Fibroblast of pulmonary artery (primary cell): ENCODE data around the gene DLG3.

Experiments used
- DNase-seq: peaks from one replicate; pipeline ENCODE4 v3.0.0-alpha.2; 2010; ENCODE audit warnings: low read depth
- H3K4me3 ChIP-seq: replicated peaks from 2 replicates; pipeline ENCODE4 v1.5.1; 2011; ENCODE audit warnings: low read depth, mild to moderate bottlenecking, control low read depth, low read length, moderate library complexity
- TF ChIP-seq, protein P1 (sequence below): IDR thresholded peaks from 2 replicates; pipeline ENCODE4 v1.5.1; 2011; ENCODE audit warnings: mild to moderate bottlenecking, control low read depth, low read length, inconsistent platforms; ENCODE audit errors: missing control alignments

The DLG3 gene

DNA sequence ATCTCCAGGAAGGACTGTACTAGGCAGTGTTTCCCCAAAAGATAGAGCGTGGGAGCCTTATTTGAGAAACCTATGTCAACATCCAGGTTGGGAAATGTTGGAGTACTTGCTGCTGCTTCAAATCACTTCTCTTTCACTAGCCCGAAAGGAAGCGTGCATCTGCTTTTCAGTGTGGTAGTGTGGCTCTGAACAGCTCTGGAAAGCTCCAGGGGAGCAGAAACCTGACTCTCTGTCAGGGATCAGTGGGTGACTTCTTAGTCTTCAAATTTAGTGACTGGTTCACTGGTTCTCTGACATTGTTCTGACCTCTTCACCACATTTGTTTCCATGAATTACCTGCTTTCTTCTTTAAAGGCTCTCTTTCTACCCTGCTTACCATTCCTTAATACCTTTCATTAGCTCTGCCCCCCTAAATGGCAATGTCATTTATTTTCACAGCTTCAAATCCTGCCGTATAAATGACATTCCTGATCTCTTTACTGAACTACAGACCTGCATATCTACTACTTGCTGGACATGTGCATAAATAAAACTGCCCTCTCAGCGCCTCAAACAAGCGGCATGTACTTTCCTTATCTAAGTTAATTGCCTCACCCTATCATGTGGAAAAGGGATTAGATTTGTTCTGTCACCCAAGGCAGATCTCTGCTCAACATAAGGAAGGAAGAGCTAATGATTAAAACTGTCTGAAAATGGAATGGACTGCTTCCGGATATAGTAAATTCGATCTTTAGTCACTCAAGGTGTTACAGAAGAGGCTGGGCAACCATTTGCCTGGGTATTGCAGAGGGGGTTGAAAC, 37.0 kb downstream of the DLG3 start:
- TF ChIP-seq, protein P1, sequence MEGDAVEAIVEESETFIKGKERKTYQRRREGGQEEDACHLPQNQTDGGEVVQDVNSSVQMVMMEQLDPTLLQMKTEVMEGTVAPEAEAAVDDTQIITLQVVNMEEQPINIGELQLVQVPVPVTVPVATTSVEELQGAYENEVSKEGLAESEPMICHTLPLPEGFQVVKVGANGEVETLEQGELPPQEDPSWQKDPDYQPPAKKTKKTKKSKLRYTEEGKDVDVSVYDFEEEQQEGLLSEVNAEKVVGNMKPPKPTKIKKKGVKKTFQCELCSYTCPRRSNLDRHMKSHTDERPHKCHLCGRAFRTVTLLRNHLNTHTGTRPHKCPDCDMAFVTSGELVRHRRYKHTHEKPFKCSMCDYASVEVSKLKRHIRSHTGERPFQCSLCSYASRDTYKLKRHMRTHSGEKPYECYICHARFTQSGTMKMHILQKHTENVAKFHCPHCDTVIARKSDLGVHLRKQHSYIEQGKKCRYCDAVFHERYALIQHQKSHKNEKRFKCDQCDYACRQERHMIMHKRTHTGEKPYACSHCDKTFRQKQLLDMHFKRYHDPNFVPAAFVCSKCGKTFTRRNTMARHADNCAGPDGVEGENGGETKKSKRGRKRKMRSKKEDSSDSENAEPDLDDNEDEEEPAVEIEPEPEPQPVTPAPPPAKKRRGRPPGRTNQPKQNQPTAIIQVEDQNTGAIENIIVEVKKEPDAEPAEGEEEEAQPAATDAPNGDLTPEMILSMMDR = no peak
- DNase-seq = peak; percentile 51
- H3K4me3 ChIP-seq = no peak overlapping the region

DNA sequence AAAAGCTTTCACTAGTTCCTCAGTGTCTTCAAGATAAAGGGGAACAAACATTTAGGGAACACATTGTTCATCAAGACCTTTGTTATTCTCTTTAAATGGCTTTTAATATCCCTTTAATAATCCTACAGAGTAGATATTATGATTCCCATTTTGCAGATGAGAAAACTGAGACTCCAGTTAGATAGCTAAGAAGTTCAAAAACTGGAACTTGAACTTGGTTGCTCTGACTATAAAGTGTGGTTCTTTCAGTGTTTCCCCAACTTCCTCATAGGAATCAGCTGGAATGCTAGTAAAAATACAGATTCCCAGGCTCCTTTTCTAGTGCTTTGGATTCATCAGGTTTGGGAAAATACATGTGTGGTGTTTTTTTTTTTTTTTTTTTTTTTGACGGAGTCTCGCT, 37.7 kb downstream of the DLG3 start:
- H3K4me3 ChIP-seq = no peak overlapping the region
- TF ChIP-seq, protein P1 = no peak
- DNase-seq = no peak

DNA sequence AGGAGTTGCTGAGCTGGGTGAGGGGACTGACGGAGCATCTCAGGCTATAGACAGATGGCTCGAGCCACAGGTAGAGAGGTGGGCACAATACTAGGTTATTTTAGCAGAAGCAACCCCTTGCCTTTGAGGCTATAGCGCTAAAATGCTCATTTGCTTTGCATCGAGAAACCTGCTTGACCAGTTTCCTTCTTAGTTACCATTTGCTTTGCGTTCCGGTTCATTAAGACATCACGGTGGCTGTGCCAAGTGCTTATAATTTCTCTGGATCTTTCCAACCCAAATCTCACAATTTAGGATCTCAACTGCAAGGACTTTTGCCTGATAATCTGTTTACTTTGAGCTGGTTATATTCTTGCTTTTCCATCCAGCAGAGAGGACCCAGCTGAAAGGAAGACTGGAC, 40.8 kb downstream of the DLG3 start:
- DNase-seq = no peak
- H3K4me3 ChIP-seq = no peak overlapping the region
- TF ChIP-seq, protein P1 = no peak

DNA sequence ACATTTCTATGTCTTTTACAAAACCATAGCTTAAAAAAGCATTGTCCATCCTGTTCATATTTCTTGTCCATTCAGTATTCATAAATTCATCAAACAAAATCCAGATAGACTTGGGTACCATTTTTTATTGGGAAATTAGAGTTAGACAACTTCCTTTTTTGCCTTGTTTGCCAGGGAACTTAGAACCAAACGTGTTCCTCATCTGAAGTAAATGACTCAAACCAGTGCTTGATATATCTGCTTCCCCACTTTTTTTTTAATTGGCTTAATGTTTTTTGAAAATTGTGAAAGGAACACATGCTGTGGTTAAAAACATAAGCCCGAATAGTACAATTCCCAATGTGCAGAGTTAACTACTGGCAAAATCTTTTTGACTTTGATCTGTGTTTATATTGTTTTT, 44.2 kb downstream of the DLG3 start:
- no peak overlapping the region for H3K4me3 ChIP-seq
- no peak for DNase-seq
- TF ChIP-seq, protein P1 = no peak

DNA sequence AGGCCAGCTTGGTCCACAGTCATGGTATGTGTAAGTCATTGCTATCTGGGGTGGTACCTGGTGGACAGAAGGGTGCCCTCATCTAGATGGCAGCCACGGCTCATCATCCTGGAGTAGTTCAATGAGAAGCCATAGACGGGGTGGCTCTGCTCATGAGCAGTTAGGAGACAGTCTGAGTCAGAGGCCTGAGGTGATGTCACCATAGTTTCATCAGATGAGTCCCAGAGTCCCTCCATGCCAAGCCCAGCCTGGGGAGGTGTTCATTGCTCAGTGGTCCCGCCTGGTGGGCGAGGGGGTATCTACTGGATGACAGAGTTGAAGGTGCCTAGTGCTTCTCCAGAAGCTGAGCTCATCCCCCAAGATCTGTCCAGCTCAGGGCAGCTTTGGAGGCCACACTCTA, 49.8 kb downstream of the DLG3 start:
- DNase-seq = no peak
- no peak overlapping the region for H3K4me3 ChIP-seq
- TF ChIP-seq, protein P1 = no peak

DNA sequence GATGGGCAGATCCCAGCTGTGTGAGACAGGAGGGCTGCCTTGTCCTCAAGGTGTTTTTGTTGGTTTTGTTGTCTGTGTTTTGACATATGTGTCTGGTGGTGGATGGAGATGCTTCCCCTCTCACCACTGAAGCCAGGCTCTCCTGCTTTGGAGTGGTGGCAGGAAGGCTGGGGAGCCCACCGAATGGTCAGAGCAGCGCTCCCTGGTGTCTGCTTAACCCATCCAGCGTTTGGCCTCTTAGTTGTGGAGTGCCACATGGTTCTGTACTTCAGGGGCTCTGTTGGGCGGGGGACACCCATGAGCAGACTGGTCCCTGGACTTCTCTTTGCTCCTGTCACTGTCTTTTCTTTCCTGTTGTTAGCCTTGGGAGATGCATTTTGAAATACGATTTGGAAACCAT, 51.9 kb downstream of the DLG3 start:
- TF ChIP-seq, protein P1 = no peak

DNA sequence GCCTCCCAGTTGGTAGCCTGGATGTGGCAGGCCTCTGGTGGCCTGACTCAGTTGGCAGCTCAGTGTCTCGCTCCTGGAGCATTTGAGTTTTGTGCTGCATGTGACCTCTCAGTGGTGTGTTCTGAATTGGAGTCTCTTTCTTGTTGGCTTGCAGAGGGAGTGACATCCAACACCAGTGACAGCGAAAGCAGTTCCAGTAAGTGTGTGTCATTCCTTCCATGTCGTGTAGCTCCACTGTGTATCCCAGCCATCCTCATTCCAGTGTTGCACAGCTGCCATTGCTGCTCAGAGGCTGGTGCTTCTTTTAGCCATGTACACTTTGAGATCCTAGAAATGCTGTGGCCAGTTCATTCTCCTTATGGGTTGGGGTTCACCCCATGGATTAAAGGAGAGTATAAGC, 52.4 kb downstream of the DLG3 start:
- TF ChIP-seq, protein P1 = no peak
- no peak for DNase-seq
- H3K4me3 ChIP-seq = no peak overlapping the region

More for the DNA sequence above, 51.9 kb downstream of the DLG3 start:
- H3K4me3 ChIP-seq = no peak overlapping the region
- no peak for DNase-seq
